Right forelimb (tissue), 1 donor: ENCODE results near the gene PTPN11.
"Not testable (repeated sequence)": the region's sequence is repeated elsewhere in the genome, so short reads cannot be mapped to it uniquely, and the experiment has no call there.

Experiments
- DNase-seq: peaks from one replicate; pipeline ENCODE4 v3.0.0-alpha.2; 2018

The PTPN11 gene

GRCh38 chr12:112457142-112457541, 38.4 kb downstream of the PTPN11 start:
- DNase-seq, result not testable (repeated sequence)

- DNase-seq, result no peak
These were observed 39.6 kb downstream of the PTPN11 start for GRCh38 chr12:112458330-112458729.

DNA sequence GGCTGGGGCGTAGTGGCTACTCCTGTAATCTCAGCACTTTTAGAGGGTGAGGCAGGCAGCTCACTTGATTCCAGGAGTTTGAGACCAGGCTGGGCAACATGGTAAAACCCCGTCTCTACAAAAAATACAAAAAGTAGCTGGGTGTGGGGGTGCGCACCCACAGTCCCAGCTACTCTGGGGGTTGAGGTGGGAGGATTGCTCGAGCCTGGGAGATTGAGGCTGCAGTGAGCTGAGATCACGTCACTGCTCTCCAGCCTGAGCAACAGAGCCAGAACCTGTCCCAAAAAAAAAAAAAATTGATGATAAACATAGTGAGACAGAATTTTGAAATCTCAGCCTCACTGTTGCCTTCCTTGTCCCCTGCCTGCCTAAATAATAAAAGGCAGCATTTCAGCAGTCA, 40.0 kb downstream of the PTPN11 start:
- no peak for DNase-seq

DNA sequence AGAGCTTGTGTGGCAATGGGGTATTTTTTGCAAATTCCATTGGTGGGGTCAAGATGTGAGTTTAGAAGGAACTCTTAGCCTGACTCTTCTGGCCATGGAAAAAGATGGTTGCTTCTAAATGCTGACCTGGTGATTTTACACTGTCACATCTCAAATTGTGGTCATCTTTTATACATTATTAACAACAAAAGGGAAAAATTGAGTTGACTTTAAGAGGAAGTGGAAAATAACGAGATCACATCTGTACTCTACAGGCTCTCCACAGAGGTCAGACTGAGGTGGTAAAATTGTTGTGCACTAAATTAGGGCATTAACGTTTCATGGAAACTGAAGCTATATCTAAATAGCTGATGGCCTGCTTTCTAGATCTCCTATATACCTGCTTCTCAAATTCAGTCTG, 44.7 kb downstream of the PTPN11 start:
- no peak for DNase-seq

- DNase-seq, result no peak
These were observed 45.9 kb downstream of the PTPN11 start for GRCh38 chr12:112464605-112465004.

- DNase-seq, result no peak
These were observed 47.3 kb downstream of the PTPN11 start for GRCh38 chr12:112466011-112466422.

GRCh38 chr12:112466835-112467234, 48.1 kb downstream of the PTPN11 start:
- no peak for DNase-seq

DNA sequence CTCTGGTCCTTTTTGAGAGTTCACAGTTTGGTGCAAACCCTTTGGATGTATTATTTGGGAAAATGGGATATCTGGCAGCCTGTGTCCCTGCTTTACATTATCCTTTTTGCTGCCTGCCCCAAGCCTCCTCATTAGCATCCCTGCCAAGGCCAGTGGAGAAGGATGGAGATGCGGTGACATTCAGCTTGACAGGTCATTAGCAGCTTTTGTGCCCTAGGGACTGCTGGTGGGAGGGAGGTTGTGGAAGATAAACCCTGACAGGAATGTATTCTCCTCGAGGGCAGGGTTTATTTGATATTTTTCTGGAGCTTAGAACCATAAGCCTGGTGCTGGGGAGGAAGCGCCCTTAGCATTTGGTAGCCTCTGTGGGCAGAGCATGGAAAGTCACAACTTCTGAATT, 49.3 kb downstream of the PTPN11 start:
- DNase-seq, result no peak

DNA sequence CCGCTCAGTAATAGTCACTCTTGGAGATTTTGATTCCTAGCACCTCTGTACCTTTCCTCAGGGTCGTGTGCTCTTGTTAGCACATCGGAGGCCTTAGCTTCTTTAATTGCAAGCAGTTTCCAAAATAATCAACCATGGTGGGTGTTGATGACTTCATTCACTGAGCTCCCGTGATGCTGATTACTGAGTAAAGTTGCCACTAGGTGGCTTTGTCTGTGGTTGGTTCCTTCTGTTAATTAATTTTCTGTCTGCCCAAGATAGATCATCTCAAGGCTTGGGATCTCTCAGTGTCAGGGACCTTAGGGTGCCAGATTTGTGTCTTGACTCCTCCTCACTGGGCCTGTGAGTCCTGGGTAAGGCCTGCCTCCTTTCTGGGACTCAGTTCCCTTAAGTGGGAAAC, 54.3 kb downstream of the PTPN11 start:
- no peak for DNase-seq

DNA sequence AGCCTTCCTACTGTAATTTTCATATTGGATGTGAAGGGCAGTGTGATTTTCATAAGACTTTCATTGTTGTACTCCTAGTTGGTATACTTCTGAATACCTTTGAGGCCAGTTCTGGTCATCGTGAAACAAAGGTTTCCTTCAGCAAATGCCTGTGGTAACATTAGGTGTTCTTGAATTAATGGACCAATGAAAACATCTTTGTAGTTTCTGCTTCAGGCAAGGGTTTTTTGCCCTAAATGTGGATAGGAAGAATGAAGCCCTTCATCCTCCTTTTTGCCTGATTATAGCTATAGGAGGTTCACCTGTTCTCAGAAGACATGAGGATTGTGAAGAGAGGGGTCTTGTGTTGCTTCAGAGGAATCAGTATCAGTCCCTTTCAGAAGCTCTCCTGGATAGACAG, 60.7 kb downstream of the PTPN11 start:
- no peak for DNase-seq

DNA sequence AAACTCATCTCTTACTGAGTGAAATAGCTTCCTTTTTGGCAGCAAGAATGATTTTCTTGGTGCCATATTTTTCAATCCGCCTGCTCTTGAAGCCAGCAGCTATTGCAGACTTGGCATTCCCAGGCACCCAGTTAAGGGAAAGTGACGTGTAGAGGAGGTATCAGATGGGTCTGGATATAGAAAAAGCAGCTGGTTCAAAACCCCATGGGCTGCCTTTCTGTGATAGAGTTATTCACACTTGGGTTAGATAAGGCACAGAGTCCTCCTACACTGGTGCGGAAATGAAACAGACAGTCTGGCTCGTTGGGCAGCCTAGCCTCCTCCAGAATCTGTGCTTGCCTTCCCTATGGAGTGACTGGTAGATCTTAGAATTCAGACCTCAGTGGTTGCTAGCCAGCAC, 62.2 kb downstream of the PTPN11 start:
- no peak for DNase-seq

DNA sequence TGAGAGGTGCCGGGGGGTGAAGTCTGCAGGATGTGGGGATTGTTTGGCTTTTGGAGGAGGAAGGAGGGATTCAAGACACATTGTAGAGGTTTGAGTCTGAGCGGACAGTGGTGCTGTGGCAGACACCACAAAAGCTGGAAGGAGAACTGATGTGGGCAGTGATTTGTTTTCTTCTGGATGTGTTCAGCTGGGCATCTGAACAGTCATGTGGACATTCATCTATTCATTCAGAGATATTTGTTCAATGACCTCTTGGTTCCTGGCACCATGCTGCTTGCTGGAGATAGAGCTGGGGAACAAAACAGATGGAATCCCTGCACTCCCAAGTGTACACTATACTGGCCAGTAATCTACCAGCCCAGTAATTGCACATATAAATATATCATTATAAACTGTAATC, 64.0 kb downstream of the PTPN11 start:
- no peak for DNase-seq

- DNase-seq, result no peak
These were observed 67.6 kb downstream of the PTPN11 start for GRCh38 chr12:112486361-112486760.

GRCh38 chr12:112488257-112488876, 69.6 kb downstream of the PTPN11 start:
- DNase-seq, result no peak

DNA sequence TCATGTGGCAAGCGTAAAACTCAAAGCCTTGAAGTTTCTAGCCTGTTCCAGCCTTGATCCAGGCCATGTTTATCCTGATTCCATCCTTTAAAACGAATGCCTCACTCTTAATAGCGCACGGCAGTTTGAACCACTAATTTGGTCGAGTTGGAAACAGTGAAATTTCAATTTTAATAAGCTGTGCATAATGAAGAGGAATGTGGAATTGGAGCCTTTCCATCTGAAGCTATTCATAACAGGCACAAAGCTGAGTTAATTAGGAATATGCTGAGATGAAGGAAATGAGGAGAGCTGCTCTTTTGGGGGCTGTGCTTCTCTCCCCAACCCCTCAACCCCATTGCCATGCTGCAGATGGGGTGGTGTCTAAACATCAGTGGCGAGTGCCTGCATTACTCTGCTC, 70.7 kb downstream of the PTPN11 start:
- no peak for DNase-seq

DNA sequence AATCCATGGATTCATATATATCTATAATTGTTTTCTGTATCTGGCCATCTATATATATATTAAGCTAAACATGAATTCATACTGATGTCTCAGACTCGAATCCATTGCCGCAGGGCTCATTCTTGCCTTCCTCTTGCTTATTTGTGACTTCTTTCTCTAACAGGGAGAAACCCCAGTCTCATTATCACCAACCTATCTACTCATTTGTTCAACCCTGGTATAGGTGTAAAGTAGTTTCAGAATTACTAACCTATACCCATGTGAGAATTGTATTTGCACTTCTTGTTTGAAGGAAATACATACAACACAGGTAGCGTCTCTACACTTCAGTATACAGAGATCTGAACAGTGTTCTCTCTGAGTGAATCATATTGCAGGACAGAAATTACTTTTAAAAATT, 77.7 kb downstream of the PTPN11 start:
- DNase-seq, result no peak

DNA sequence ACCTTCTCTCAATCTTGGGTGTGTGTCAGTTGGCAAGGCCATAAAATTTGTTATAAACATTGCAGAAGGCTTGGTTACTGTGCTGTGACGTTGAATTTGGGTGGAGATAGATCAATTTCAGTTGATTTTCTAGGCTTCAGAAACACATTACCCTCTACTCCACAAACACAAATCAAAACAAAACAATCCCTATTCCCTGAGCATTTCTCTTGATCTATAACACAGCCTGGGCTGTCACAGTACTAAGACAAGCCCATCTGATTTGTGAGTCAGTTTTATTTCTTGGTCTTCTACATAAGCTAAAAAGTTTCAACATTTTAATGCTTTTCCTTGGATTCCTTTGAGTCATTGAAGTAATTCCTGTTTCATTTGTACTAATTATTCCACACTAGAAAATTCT, 79.8 kb downstream of the PTPN11 start:
- DNase-seq, result no peak

DNA sequence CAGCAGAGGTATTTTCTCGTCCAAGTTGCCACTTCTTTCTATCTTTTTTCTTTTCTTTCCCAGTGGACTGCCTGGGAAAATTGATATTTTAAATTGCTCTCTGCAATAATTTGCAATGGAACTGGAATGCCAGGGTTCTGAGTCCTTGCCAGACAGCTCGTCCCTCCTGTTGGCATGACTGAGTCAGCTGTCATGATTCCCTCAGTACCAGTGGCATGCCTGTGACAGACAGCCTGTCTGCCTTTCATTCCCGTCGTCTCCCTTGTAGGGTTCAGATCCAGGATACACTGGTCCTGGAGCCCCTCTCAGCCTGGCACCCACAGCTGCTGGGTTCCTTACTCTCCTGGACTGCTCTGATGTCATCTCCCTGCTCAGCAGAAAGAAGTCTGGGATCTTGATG, 84.8 kb downstream of the PTPN11 start:
- no peak for DNase-seq

DNA sequence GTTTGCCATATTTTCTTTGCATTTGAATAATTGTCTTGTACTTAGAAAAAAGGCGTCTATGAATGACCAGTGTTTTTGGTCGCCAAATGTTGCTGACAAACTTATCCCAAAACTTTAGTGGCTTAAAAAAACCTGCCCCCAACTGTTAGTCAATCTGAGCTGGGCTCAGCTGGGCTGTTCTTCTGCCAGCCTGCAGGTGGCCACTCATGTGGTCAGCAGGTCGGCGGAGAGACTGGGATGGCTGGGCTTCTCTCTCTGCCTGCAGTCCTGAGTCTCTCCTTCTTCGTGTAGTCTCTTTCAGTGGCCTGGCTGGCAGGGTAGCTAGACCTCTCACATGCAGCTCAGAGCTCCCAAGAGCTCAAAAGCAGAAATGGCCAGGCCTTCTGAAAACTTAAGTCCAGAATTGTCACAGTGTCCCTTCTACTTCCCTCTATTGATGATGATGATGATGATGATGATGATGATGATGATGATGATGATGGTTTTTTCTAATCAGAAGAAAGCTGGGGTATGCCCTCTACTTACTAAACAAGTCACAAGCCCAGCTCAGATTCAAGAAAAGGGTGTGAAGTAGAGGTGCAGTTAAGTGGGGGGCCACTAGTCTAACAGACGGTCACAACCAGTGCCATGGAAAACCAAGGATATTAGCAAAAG, 87.9 kb downstream of the PTPN11 start:
- DNase-seq, result no peak

- DNase-seq, result no peak
These were observed 94.7 kb downstream of the PTPN11 start for GRCh38 chr12:112513471-112513870.

DNA sequence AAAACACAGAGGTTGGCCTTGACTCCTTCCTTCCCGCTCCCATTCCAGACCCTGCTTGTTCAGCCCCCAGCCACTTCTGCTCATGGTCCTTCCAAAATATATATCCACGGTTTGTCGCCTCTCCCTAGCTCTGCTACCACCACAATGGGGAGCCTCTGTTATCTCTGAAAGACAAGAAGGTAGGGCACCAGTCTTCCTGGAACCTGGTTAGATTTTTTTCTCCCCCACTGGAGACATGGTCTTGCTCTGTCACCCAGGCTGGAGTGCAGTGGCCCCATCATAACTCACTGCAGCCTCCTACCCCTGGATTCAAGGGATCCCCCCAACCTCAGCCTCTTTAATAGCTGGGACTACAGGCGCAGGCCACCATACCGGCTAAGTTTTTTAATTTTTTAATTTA, 95.7 kb downstream of the PTPN11 start:
- DNase-seq, result no peak

GRCh38 chr12:112514926-112515642, 96.3 kb downstream of the PTPN11 start:
- no peak for DNase-seq

DNA sequence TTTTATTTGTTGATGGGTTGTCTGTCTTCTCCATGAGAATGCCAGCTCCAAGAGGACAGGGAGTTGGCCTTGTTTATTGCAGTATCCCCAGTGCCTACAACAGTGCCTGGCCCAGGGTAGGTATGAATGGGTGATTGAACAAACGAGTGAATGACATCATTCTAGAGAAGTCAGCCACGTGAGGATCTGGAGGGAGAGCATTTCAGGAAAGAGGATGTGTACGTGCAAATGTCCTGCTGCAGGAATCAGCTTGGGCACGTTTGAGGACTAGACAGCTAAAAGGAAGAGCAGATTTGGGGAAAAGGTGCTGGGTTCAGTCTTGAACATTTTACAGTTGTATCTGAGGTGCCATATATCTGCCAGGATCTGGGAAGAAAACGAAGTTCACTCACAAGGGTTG, 97.1 kb downstream of the PTPN11 start:
- no peak for DNase-seq

- no peak for DNase-seq
These were observed 99.1 kb downstream of the PTPN11 start for GRCh38 chr12:112517730-112518364.
